ENCODE measurements around the gene DPP10.
"Not testable (repeated sequence)": the region's sequence is repeated elsewhere in the genome, so short reads cannot be mapped to it uniquely, and the experiment has no call there.

The DPP10 gene

DNA sequence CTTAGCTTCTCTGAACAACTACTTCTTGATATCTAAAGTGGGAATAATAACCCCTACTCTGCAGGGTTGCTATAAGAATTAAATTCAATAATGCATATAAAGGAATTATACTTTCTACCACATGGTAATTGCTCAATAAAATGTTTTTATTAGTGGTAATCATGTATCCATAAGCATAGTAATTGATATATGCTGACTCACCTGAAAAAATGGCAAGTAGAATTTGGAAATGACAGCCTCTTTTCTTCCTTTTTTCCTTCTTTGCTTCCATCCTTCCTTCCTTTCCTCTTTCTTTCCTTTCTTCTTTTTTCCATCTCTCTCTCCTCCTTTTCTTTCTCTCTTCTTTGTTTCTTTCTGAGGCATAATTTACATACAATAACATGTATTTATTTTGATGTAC lies 65.3 kb downstream of the DPP10 start:
- no peaks in the 10 kb centered on the region for H3K9me3 ChIP-seq
- H3K27me3 ChIP-seq = no peaks in the 10 kb centered on the region
- no peak overlapping the region for H3K27ac ChIP-seq
- no peaks in the 10 kb centered on the region for H3K4me1 ChIP-seq (ENCODE audit: control insufficient read depth in 1 of 2, insufficient read depth in 1 of 2, low read depth in 1 of 2, low read length in 1 of 2)
- no peak overlapping the region for H3K4me3 ChIP-seq (ENCODE audit: low read depth in 1 of 2, low read length in 1 of 2)
- H3K36me3 ChIP-seq = no peaks in the 10 kb centered on the region
- TF ChIP-seq, protein P1, sequence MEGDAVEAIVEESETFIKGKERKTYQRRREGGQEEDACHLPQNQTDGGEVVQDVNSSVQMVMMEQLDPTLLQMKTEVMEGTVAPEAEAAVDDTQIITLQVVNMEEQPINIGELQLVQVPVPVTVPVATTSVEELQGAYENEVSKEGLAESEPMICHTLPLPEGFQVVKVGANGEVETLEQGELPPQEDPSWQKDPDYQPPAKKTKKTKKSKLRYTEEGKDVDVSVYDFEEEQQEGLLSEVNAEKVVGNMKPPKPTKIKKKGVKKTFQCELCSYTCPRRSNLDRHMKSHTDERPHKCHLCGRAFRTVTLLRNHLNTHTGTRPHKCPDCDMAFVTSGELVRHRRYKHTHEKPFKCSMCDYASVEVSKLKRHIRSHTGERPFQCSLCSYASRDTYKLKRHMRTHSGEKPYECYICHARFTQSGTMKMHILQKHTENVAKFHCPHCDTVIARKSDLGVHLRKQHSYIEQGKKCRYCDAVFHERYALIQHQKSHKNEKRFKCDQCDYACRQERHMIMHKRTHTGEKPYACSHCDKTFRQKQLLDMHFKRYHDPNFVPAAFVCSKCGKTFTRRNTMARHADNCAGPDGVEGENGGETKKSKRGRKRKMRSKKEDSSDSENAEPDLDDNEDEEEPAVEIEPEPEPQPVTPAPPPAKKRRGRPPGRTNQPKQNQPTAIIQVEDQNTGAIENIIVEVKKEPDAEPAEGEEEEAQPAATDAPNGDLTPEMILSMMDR (IDR thresholded peaks at IDR 0.05) = no peak

DNA sequence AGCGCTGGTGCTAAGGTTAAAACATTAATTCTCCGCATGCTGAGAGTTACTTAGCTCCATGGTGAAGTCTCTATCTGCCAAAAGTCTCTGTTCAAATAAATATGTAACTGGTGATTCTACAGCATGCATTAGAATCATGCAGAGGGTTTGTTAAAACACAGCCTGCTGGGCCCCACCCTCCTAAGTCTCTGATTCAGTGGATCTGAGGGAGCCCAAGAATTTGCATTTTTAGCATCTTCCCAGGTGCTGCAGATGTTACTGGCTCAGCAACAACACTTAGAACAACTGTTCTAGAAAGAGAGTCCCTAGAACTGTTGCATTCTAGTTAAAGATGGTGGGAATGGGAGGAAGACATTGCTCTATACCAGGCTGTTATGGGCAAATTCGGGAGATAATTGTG lies 73.4 kb downstream of the DPP10 start:
- no peak overlapping the region for H3K4me3 ChIP-seq (ENCODE audit: low read depth in 1 of 2, low read length in 1 of 2)
- no peaks in the 10 kb centered on the region for H3K9me3 ChIP-seq
- no peaks in the 10 kb centered on the region for H3K36me3 ChIP-seq
- no peaks in the 10 kb centered on the region for H3K27me3 ChIP-seq
- no peak overlapping the region for H3K27ac ChIP-seq
- H3K4me1 ChIP-seq (ENCODE audit: control insufficient read depth in 1 of 2, insufficient read depth in 1 of 2, low read depth in 1 of 2, low read length in 1 of 2) = no peaks in the 10 kb centered on the region
- TF ChIP-seq, protein P1 (IDR thresholded peaks at IDR 0.05) = no peak

DNA sequence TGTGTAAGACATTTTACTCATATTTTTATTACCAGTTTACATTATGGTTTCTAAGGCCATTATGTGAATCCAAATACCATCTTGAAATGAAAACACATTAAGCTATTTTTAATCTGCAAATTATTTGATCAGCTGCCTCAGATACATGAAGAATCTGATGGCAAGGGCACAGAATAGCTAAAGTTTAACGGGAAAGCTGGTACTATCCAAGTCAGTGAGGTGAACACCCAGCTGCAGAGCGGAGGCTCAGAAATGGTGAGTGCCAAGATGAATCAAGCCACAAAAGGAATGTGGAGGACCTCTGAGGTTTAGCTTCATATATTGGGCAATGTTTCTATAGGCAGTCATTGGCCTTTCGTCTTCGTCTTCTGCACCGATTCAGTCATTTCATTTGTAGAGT lies 75.1 kb downstream of the DPP10 start:
- H3K9me3 ChIP-seq = no peaks in the 10 kb centered on the region
- no peaks in the 10 kb centered on the region for H3K4me1 ChIP-seq (ENCODE audit: control insufficient read depth in 1 of 2, insufficient read depth in 1 of 2, low read depth in 1 of 2, low read length in 1 of 2)
- H3K36me3 ChIP-seq = no peaks in the 10 kb centered on the region
- no peaks in the 10 kb centered on the region for H3K27me3 ChIP-seq
- H3K27ac ChIP-seq = no peak overlapping the region
- TF ChIP-seq, protein P1 (IDR thresholded peaks at IDR 0.05) = no peak
- no peak overlapping the region for H3K4me3 ChIP-seq (ENCODE audit: low read depth in 1 of 2, low read length in 1 of 2)

DNA sequence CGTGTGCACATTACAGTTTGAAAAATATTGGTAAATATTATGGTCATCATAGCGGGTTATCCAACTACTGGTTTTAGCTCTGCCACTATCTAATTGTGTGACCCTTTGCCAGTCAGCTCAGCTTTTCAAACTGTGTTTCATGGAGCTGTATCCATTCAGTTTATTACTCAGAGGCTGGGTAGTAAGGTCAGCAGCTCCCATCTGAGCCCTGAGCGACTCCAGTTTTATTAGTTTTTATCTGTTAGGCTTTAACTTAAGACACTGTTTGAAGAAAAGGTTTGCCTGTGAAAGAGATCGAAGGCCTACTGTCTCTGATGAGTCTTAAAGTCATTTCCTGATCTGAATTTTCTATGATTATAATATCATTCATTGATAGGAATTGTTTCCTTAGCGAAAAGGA lies 76.3 kb downstream of the DPP10 start:
- H3K4me1 ChIP-seq (ENCODE audit: control insufficient read depth in 1 of 2, insufficient read depth in 1 of 2, low read depth in 1 of 2, low read length in 1 of 2) = no peaks in the 10 kb centered on the region
- no peaks in the 10 kb centered on the region for H3K9me3 ChIP-seq
- TF ChIP-seq, protein P1 (IDR thresholded peaks at IDR 0.05) = no peak
- no peaks in the 10 kb centered on the region for H3K27me3 ChIP-seq
- H3K36me3 ChIP-seq = no peaks in the 10 kb centered on the region
- H3K27ac ChIP-seq = no peak overlapping the region
- no peak overlapping the region for H3K4me3 ChIP-seq (ENCODE audit: low read depth in 1 of 2, low read length in 1 of 2)

DNA sequence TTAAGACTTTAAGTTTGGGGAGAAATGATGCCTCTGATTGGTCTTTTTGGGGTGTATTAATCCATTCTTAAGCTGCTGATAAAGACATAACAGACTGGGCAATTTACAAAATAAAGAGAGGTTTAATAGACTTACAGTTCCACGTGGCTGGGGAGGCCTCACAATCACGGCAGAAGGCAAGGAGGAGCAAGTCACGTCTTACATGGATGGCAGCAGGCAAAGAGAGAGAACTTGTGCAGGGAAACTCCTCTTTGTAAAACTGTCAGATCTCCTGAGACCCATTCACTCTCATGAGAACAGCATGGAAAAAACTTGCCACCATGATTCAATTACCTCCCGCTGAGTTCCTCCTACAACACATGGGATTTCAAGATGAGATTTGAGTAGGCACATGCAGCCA lies 80.2 kb downstream of the DPP10 start:
- not testable (repeated sequence) for H3K27ac ChIP-seq; H3K27me3 ChIP-seq; H3K36me3 ChIP-seq; H3K4me1 ChIP-seq (ENCODE audit: control insufficient read depth in 1 of 2, insufficient read depth in 1 of 2, low read depth in 1 of 2, low read length in 1 of 2); H3K4me3 ChIP-seq (ENCODE audit: low read depth in 1 of 2, low read length in 1 of 2); H3K9me3 ChIP-seq

DNA sequence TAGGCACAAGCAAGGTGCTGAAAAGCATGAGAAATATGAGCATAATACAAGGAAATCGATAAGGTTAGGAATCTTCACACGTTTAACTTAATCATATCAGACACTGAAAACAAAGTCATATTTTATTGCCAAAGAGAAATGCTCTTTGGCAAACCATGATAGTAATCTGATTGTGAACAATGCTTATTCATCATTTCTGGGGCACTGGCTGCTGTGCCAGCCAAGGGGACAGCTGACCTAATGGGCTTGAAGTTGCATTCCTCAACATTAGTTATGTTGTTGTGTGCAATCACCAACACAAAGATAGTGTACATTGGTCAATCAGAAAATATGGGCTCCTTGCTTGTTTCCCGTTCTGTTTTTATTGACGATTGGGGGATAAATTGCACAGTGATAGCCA lies 83.5 kb downstream of the DPP10 start:
- H3K36me3 ChIP-seq = no peaks in the 10 kb centered on the region
- no peaks in the 10 kb centered on the region for H3K27me3 ChIP-seq
- H3K4me3 ChIP-seq (ENCODE audit: low read depth in 1 of 2, low read length in 1 of 2) = no peak overlapping the region
- H3K27ac ChIP-seq = no peak overlapping the region
- H3K4me1 ChIP-seq (ENCODE audit: control insufficient read depth in 1 of 2, insufficient read depth in 1 of 2, low read depth in 1 of 2, low read length in 1 of 2) = no peaks in the 10 kb centered on the region
- TF ChIP-seq, protein P1 (IDR thresholded peaks at IDR 0.05) = no peak
- H3K9me3 ChIP-seq = no peaks in the 10 kb centered on the region

All from neutrophil (primary cell).